ENCODE results near the gene EFCC1. TPM values are rescaled to one million over a fixed set of nuclear protein-coding genes. Genes with fewer than 3 reads are reported as not detected.
A peak's percentile ranks its signal among the peaks of the same experiment; 100 is the strongest.

Gene EFCC1
- total RNA-seq, 2 donors from 2014 or later = 0.21 TPM; not detected in 1

DNA sequence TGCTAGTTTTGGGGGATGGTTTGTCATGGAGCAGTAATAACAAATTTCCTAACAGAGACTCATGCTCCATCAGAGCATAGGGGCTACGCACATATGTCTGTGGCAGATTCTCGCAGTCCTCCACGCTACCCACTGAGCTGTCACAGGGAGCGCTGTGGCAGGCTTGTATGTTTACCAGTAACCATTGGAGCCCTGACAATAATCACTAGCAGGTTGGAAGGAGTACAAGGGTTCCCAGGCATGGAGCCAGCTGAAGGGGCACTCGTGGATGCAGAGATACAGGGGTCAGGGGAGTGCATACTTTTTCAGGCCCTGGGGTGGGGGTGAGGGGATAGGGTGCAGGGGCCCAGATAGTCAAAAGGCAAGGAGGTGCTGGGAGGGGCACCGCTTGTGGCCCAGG is 51.6 kb downstream of the EFCC1 start:
- Mint-ChIP-seq H3K4me1 (ENCODE audit: low read depth in 2 of 2) (peaks cover 7 to 11% of the 10 kb centered on the region in 2 donors), H3K27ac (no peak overlapping the region), H3K4me3 (no peak overlapping the region), H3K36me3 (peaks cover 6% of the 10 kb centered on the region), H3K27me3 (no peaks in the 10 kb centered on the region), H3K9me3 (peaks cover 5% of the 10 kb centered on the region)
- DNase-seq (ENCODE audit: low spot score) (no peak), ATAC-seq (no peak)

DNA sequence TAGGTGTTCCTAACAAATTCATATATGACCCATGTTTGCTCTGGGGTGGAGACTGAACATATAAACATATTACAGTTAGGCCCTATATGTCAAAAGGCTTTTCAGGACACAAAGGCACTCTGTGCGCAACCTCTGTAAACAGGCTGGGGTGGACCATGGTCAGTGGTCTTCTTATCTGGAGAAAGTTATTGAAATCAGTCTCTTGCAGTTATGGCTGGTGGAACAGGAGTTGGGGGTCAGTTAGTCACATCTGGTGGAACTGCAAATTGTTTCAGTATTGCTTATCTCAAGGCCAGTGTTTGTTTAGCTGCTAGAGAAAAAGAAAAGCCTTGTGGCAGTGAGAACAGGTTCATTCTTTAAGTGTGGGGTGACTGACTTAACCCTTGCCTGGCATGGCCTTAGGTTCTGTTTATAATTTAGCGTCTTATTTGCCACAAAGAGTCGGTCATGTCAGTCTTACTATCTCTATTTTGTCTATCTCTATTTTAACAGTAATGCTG is 53.6 kb downstream of the EFCC1 start:
- H3K9me3 Mint-ChIP-seq = no peaks in the 10 kb centered on the region
- H3K36me3 Mint-ChIP-seq = no peaks in the 10 kb centered on the region
- H3K4me1 Mint-ChIP-seq (ENCODE audit: low read depth in 2 of 2) = peaks cover 7 to 11% of the 10 kb centered on the region in 2 donors
- H3K27ac Mint-ChIP-seq = peak overlapping the region in 1 of 2 donors; percentile 73
- H3K4me3 Mint-ChIP-seq = no peak overlapping the region
- H3K27me3 Mint-ChIP-seq = no peaks in the 10 kb centered on the region
- DNase-seq (ENCODE audit: low spot score) = no peak
- no peak for ATAC-seq

DNA sequence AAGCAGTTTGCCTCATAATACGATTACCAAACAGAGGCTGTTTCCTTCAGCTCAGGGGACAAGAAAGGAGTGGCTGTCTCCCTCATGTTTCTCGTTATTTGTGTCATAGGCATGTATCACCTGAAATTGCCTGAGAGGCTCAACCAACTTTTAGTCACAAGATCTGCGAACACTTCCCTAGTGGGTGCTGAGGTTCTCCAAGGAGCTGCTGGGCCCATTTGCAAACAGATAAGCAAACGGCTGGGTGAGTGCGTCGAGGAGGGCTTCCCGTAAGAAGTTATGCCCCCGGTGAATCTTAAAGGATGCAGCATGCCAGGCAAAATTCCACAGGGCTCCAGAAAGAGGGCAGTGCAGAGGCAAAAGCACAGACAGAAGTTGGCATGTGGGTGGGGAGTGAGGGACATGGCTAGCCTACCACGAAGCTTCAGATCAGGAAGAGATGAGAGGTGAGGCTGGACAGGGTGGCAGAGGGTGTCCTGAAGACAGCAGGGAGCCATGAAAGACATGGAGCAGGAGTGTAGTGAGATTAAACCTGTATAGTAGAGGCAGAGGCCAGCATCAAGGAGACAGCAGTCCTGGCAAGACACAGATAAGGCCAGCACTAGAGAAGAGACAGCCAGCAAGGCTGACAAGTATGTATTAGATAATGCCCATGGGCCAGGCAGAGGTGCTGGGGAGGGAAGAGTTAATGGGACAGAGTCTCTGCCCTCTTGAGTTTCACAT is 55.5 kb downstream of the EFCC1 start:
- peak overlapping the region in 1 of 2 donors; percentile 36 for H3K27ac Mint-ChIP-seq
- H3K9me3 Mint-ChIP-seq = no peaks in the 10 kb centered on the region
- no peaks in the 10 kb centered on the region for H3K36me3 Mint-ChIP-seq
- H3K27me3 Mint-ChIP-seq = no peaks in the 10 kb centered on the region
- H3K4me3 Mint-ChIP-seq = no peak overlapping the region
- ATAC-seq (no peak), DNase-seq (ENCODE audit: low spot score) (no peak)
- peaks cover 7 to 18% of the 10 kb centered on the region in 2 donors for H3K4me1 Mint-ChIP-seq (ENCODE audit: low read depth in 2 of 2)

DNA sequence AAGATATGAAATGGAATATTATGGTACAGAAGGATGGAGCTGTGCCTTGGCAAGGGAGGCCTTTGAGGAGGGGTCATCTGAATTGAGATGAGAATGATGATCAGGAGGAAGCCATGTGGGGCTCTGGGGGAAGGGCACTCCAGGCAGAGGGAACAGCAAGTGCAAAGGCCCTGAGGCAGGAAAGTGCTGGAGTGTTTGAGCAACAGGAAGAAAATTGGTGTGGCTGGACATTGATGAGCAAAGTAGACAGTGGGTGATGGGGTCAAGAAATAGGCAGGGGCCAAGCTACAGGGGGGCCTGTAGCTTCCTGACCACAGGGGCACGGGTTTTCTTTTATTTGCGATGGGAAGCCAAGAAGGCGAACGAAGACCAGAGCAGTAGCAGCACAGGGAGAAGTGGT is 56.1 kb downstream of the EFCC1 start:
- no peak for ATAC-seq
- Mint-ChIP-seq H3K27me3 (no peaks in the 10 kb centered on the region), H3K36me3 (no peaks in the 10 kb centered on the region), H3K4me3 (no peak overlapping the region), H3K4me1 (ENCODE audit: low read depth in 2 of 2) (peaks cover 7 to 18% of the 10 kb centered on the region in 2 donors), H3K9me3 (no peaks in the 10 kb centered on the region), H3K27ac (peak overlapping the region in 1 of 2 donors; percentile 36)
- DNase-seq (ENCODE audit: low spot score) = no peak

DNA sequence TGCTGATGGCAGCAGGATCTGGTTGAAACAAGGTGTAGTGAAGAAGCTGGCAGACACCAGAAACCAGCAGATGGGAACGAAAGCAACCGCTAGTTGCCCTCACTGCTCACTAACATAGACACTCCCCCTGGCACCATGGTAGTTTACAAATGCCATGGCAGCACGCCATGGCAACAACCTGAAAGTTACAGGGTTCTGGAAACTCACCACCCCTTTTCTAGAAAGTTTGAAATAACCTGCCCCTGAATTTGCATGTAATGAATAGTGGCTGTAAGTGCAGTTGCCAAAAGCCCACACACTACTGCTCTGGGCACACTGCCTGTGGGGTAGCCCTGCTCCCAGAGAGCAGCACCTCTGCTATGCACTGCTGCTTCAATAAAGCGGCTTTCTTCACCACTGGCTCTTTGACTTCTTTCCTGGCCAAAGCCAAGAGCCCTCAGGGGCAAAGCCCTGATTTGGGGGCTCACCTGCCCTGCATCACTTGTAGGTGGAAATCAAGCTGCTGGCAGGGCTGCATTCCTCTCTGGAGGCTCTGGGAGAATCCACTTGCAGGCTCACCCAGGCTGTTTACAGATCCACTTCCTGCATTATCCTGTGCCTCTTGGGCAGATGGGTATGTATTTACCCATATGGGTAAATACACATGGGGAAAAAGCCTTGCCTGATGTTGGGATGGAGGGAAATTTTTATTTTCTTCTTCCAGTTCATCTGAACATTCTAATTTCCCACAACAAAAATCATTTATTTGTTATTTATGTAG is 57.5 kb downstream of the EFCC1 start:
- H3K4me3 Mint-ChIP-seq = no peak overlapping the region
- DNase-seq (ENCODE audit: low spot score) (no peak), ATAC-seq (peak in 1 of 2 donors; percentile 29)
- H3K27me3 Mint-ChIP-seq = no peaks in the 10 kb centered on the region
- peaks cover 3 to 15% of the 10 kb centered on the region in 2 donors for H3K4me1 Mint-ChIP-seq (ENCODE audit: low read depth in 2 of 2)
- no peaks in the 10 kb centered on the region for H3K36me3 Mint-ChIP-seq
- H3K27ac Mint-ChIP-seq = no peak overlapping the region
- no peaks in the 10 kb centered on the region for H3K9me3 Mint-ChIP-seq

DNA sequence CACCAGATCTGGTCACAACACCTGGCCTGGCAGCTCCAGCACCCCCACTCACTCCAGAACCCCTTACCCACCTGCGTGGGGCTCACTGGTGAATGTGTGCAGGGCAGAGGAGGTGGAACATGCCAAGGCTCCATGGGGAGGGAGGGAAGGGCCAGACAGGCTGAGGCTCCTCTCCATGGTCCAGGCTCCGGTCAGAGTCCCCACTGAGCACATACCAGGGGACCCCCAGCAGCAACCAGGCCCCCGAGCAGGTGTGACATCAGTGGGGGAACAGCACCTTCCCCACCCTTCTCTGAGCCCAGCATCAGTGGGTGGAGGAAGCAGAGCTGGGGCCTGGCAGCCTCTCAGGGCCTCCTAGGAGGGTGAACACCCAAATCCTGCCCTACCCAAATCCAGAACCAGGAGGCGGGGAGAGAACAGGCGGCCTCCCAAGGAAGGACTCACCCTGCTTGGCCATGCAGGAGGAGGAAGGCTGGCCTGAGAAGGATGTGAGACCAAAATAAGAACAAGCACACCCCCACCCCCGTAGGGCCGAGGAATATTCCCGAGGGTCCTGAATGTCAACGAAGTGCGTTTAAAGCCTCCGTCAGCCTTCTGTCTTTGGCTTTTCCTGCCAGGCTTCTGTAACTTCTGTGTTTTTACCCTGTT is 58.3 kb downstream of the EFCC1 start:
- Mint-ChIP-seq H3K9me3 (no peaks in the 10 kb centered on the region), H3K4me1 (ENCODE audit: low read depth in 2 of 2) (peaks cover 0 to 12% of the 10 kb centered on the region in 2 donors), H3K27ac (no peak overlapping the region), H3K36me3 (no peaks in the 10 kb centered on the region), H3K27me3 (no peaks in the 10 kb centered on the region), H3K4me3 (no peak overlapping the region)
- no peak for ATAC-seq
- DNase-seq (ENCODE audit: low spot score) = no peak

DNA sequence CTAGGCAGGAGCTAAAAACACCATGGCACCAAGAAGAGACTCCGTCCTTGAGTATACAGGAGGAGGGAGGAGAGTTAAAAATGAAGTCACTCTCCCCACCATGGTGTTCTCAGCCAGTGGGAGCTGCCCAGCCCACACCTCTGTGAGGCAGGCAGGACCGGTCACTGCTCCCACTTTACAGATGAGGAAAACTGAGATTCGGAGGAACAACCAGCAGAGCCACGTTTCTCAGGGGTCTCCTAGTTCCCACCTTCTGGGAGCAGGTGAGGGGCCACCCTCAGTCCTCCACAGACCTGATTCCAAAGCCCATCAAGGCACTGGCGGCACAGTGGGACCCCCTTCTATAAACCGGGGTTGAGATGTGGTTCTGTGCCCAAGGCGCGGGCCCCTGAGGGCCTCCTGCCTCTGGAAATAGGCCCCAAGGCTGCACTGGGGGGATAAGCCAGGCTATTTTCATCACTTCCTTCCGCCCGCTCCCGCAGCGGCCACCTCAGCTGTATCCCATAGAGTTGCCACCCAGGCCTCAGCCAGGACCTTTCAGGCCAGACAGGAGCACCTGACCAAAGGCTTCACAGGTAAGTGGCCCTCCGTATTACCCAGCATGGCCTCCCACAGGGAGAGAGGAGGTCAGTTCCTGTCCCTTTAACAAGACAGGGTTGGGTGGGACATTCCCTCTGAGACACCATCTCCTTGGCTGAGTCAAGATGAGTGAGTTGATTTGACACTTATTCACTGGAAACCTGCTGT is 59.3 kb downstream of the EFCC1 start, which contains the start of gene GP9:
Gene GP9, plus strand, starts transcription at position 504 of the 747 bp plus-strand sequence. CDS start 961 bp downstream, outside the sequence.
- Mint-ChIP-seq H3K4me3 (no peak within 1 kb of the TSS), H3K9me3 (no peaks in the 10 kb centered on the region), H3K27ac (peak within 1 kb of the TSS in 1 of 2 donors; percentile 73), H3K4me1 (ENCODE audit: low read depth in 2 of 2) (peaks cover 0 to 17% of the 10 kb centered on the region in 2 donors), H3K27me3 (no peaks in the 10 kb centered on the region), H3K36me3 (no peaks in the 10 kb centered on the region)
- no peak for DNase-seq (ENCODE audit: low spot score)
- peak; percentile 60 to 82 for ATAC-seq

DNA sequence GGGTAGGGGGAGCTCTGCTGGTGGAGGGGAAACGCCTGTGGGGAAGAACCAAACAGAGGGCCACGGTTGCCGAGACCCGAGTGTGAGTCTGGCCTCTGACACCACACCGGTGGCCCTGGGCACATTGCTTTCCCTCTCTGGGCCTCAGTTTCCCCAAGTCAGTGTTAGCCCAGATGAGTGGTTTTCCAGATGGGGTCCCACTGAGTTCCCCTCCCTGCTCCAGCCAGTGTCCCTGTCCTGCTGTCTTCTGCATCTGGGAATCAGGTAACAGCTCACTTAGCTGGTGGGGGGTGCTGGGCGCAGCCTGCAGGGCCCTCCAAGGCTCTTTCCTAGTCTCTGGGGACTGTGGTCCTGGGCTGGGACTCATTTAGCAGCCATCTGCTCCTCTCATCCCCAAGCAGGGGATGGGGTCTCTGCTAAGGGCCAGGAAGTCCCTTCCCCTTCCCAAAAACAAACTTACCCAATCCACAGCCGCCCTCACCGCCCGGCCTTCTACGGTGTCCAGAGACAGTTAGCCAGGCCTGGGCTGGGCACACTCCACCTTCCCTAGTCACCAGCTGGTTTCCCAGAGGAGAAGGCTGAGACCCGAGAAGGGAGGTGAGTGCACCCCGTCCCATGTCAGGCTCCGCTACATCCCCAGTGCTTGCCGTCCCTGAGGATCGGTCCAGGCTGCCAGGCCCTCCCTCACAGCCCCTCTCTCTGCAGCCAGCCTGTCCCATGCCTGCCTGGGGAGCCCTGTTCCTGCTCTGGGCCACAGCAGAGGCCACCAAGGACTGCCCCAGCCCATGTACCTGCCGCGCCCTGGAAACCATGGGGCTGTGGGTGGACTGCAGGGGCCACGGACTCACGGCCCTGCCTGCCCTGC is 60.2 kb downstream of the EFCC1 start:
- Mint-ChIP-seq H3K27ac (peak overlapping the region in 1 of 2 donors; percentile 73), H3K4me3 (no peak overlapping the region), H3K9me3 (no peaks in the 10 kb centered on the region), H3K27me3 (no peaks in the 10 kb centered on the region), H3K4me1 (ENCODE audit: low read depth in 2 of 2) (peaks cover 0 to 20% of the 10 kb centered on the region in 2 donors), H3K36me3 (no peaks in the 10 kb centered on the region)
- DNase-seq (ENCODE audit: low spot score) (no peak), ATAC-seq (no peak)

DNA sequence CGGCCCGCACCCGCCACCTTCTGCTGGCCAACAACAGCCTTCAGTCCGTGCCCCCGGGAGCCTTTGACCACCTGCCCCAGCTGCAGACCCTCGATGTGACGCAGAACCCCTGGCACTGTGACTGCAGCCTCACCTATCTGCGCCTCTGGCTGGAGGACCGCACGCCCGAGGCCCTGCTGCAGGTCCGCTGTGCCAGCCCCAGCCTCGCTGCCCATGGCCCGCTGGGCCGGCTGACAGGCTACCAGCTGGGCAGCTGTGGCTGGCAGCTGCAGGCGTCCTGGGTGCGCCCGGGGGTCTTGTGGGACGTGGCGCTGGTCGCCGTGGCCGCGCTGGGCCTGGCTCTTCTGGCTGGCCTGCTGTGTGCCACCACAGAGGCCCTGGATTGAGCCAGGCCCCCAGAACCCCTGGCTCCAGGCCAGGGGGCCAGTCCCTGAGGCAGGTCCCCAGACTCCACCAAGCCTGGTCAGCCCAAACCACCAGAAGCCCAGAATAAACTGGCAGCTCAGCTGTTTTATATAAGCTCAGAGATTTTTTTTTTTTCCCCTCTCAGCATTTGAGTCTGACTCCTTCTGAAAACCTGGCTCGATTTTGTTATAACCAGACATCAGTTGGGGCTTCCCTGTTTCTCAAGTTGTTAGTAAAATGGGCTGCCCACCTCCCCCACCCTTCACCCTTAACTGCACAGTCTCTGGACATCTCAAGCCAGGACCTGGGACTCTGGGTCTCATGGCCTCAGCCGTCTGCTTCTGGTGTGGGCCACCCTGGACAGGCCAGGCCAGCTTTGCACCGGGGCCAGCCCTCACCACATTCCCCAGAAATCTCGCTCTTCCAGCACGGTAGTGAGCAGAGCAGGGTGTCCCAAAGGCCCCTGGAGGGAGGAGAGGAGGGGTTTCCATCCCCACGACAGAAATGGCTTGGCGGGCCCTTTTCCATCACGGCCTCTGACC is 61.1 kb downstream of the EFCC1 start:
- Mint-ChIP-seq H3K4me3 (no peak overlapping the region), H3K36me3 (no peaks in the 10 kb centered on the region), H3K27ac (peak overlapping the region in 1 of 2 donors; percentile 88), H3K9me3 (no peaks in the 10 kb centered on the region), H3K27me3 (no peaks in the 10 kb centered on the region), H3K4me1 (ENCODE audit: low read depth in 2 of 2) (peaks cover 0 to 19% of the 10 kb centered on the region in 2 donors)
- ATAC-seq (no peak), DNase-seq (ENCODE audit: low spot score) (no peak)

DNA sequence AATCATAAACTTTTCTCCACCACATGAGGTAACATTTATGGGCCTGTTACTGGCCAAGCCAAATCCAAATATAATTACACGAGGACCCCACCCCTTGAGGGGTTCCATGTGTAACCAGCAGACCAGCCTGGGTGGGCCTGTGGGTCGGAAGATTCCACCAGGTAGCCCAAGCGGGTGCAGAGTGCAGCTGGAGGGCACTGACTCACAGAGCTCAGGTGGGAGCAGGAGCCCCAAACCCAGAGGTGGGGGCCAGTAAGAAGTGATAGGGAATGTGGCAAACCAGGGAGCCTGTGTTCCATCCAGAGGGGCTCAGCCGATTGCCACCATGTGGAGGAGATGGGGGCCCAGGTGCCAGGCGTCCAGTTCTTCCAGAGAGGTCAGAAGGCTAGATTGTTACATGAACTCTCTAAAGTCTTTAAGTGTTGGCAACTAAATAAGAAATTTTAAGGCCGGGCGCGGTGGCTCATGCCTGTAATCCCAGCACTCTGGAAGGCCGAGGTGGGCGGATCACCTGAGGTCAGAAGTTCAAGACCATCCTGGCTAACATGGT is 62.1 kb downstream of the EFCC1 start:
- H3K4me3 Mint-ChIP-seq = no peak overlapping the region
- ATAC-seq (no peak), DNase-seq (ENCODE audit: low spot score) (no peak)
- H3K9me3 Mint-ChIP-seq = peaks cover 3% of the 10 kb centered on the region
- peak overlapping the region in 1 of 2 donors; percentile 88 for H3K27ac Mint-ChIP-seq
- peaks cover 0 to 21% of the 10 kb centered on the region in 2 donors for H3K4me1 Mint-ChIP-seq (ENCODE audit: low read depth in 2 of 2)
- no peaks in the 10 kb centered on the region for H3K27me3 Mint-ChIP-seq
- H3K36me3 Mint-ChIP-seq = no peaks in the 10 kb centered on the region

DNA sequence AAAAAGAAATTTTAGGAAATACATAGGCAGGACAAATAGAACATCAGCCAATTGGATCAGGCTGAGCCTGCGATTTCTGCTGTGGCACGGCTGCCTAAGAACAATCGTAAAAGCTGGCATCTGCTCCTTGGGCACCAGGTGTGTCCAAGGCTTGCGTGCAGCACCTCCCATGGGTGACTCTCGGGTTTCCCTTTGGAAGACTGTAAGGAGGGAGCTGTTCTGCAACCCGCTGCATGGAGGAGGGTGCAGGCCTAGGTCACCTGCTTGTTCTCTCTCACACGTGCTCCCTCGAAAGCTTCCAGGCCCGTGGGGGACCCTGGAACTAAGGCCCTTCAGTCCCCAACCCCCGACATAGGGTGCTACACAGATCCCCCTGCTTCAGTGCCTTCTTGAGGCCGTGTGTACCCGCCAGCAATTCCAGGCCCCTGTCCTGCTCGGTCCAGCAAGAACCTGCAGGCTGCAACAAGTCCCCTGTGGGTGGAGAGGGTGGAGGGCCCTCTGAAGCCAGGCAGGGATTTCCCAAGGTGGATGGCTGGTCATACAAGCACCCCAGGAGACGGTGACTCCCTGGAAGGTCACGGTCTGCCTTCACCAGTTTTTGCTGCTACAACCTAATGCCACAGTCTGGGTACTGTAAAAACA is 62.9 kb downstream of the EFCC1 start:
- Mint-ChIP-seq H3K9me3 (peaks cover 3% of the 10 kb centered on the region), H3K27ac (no peak overlapping the region), H3K4me3 (no peak overlapping the region), H3K4me1 (ENCODE audit: low read depth in 2 of 2) (peaks cover 2 to 23% of the 10 kb centered on the region in 2 donors), H3K36me3 (no peaks in the 10 kb centered on the region), H3K27me3 (no peaks in the 10 kb centered on the region)
- ATAC-seq (no peak), DNase-seq (ENCODE audit: low spot score) (no peak)
